KMS-11 (cell line): ENCODE measurements around the gene ALPK1.

Experiments used
- H2AFZ ChIP-seq: fragments of 200-600 bp; sonication (generic); 2 replicates; pipeline ENCODE4 v1.6.1; 2016; ENCODE audit warnings: antibody characterized with exemption, mixed run types, low read depth
- H3K27ac ChIP-seq: fragments of 200-600 bp; sonication (generic); 2 replicates; pipeline ENCODE4 v1.6.1; 2016; ENCODE audit warnings: mild to moderate bottlenecking, mixed run types
- H3K27me3 ChIP-seq: fragments of 200-600 bp; sonication (generic); 2 replicates; pipeline ENCODE4 v1.6.1; 2017; ENCODE audit warnings: mild to moderate bottlenecking, low read depth, mixed run types, moderate library complexity; ENCODE audit not compliant: insufficient read depth
- H3K36me3 ChIP-seq: fragments of 200-600 bp; sonication (generic); 2 replicates; pipeline ENCODE4 v1.6.1; 2017; ENCODE audit warnings: mild to moderate bottlenecking, mixed run types; ENCODE audit not compliant: insufficient read depth
- H3K4me1 ChIP-seq: fragments of 200-600 bp; sonication (generic); 2 replicates; pipeline ENCODE4 v1.6.1; 2016; ENCODE audit warnings: mild to moderate bottlenecking, low read depth, mixed run types; ENCODE audit not compliant: poor library complexity, severe bottlenecking
- H3K4me2 ChIP-seq: fragments of 200-600 bp; sonication (generic); 2 replicates; pipeline ENCODE4 v1.7.0; 2016; ENCODE audit warnings: mild to moderate bottlenecking, mixed run types
- H3K4me3 ChIP-seq: fragments of 200-600 bp; sonication (generic); IDR thresholded peaks from 2 replicates; pipeline ENCODE4 v1.6.1; 2017; ENCODE audit warnings: low read depth, low read length, mixed read lengths; ENCODE audit not compliant: insufficient read depth
- H3K79me2 ChIP-seq: fragments of 200-600 bp; sonication (generic); 2 replicates; pipeline ENCODE4 v1.6.1; 2016; ENCODE audit warnings: low read depth, mixed run types; ENCODE audit not compliant: insufficient read depth
- H3K9ac ChIP-seq: fragments of 200-600 bp; sonication (generic); 2 replicates; pipeline ENCODE4 v1.6.1; 2016; ENCODE audit warnings: mild to moderate bottlenecking, mixed run types
- H4K20me1 ChIP-seq: fragments of 200-600 bp; sonication (generic); 2 replicates; pipeline ENCODE4 v1.6.1; 2016; ENCODE audit warnings: mild to moderate bottlenecking, mixed run types; ENCODE audit not compliant: insufficient read depth
- CTCF ChIP-seq: fragments of 200-600 bp; sonication (generic); conservative IDR thresholded peaks from 2 replicates; pipeline ENCODE4 v1.6.1; 2017; ENCODE audit warnings: low read depth, mild to moderate bottlenecking, antibody characterized with exemption, low read length, moderate library complexity, mixed read lengths

ALPK1 gene

GRCh38 chr4:112378858-112379257, 81.7 kb downstream of the ALPK1 start:
- no peak overlapping the region for H3K9ac ChIP-seq
- H3K27ac ChIP-seq = no peak overlapping the region
- no peak overlapping the region for H3K4me3 ChIP-seq
- peaks cover 6% of the 10 kb centered on the region for H3K4me1 ChIP-seq
- H4K20me1 ChIP-seq = no peaks in the 10 kb centered on the region
- TF ChIP-seq CTCF = no peak
- no peak overlapping the region for H3K4me2 ChIP-seq
- no peaks in the 10 kb centered on the region for H3K27me3 ChIP-seq
- H3K36me3 ChIP-seq = no peaks in the 10 kb centered on the region
- no peaks in the 10 kb centered on the region for H3K79me2 ChIP-seq
- no peak overlapping the region for H2AFZ ChIP-seq

GRCh38 chr4:112379306-112379705, 82.1 kb downstream of the ALPK1 start:
- no peak overlapping the region for H3K4me3 ChIP-seq
- no peaks in the 10 kb centered on the region for H3K79me2 ChIP-seq
- H3K36me3 ChIP-seq = no peaks in the 10 kb centered on the region
- H3K27me3 ChIP-seq = no peaks in the 10 kb centered on the region
- H3K9ac ChIP-seq = no peak overlapping the region
- H4K20me1 ChIP-seq = no peaks in the 10 kb centered on the region
- H2AFZ ChIP-seq = no peak overlapping the region
- H3K27ac ChIP-seq = no peak overlapping the region
- peaks cover 6% of the 10 kb centered on the region for H3K4me1 ChIP-seq
- no peak for TF ChIP-seq CTCF
- H3K4me2 ChIP-seq = no peak overlapping the region

GRCh38 chr4:112381996-112382692, 85.0 kb downstream of the ALPK1 start:
- H3K4me3 ChIP-seq = no peak overlapping the region
- H2AFZ ChIP-seq = no peak overlapping the region
- no peak for TF ChIP-seq CTCF
- H4K20me1 ChIP-seq = no peaks in the 10 kb centered on the region
- no peak overlapping the region for H3K27ac ChIP-seq
- no peaks in the 10 kb centered on the region for H3K36me3 ChIP-seq
- H3K4me2 ChIP-seq = no peak overlapping the region
- no peaks in the 10 kb centered on the region for H3K79me2 ChIP-seq
- no peaks in the 10 kb centered on the region for H3K4me1 ChIP-seq
- no peak overlapping the region for H3K9ac ChIP-seq
- H3K27me3 ChIP-seq = no peaks in the 10 kb centered on the region

GRCh38 chr4:112386071-112386470, 88.9 kb downstream of the ALPK1 start:
- Histone ChIP-seq H3K9ac (no peak overlapping the region), H3K79me2 (no peaks in the 10 kb centered on the region), H3K36me3 (no peaks in the 10 kb centered on the region), H4K20me1 (no peaks in the 10 kb centered on the region), H3K27me3 (no peaks in the 10 kb centered on the region), H3K4me1 (no peaks in the 10 kb centered on the region), H3K27ac (no peak overlapping the region), H2AFZ (no peak overlapping the region), H3K4me3 (no peak overlapping the region), H3K4me2 (no peak overlapping the region)
- no peak for TF ChIP-seq CTCF
